ENCODE data around the gene ATP8B4. TPM values are rescaled to one million over a fixed set of nuclear protein-coding genes. Genes with fewer than 3 reads are reported as not detected.

Gene ATP8B4
- total and polyA plus RNA-seq, 12 donors, result 2.1 to 23.9 (median 4.9) TPM

DNA sequence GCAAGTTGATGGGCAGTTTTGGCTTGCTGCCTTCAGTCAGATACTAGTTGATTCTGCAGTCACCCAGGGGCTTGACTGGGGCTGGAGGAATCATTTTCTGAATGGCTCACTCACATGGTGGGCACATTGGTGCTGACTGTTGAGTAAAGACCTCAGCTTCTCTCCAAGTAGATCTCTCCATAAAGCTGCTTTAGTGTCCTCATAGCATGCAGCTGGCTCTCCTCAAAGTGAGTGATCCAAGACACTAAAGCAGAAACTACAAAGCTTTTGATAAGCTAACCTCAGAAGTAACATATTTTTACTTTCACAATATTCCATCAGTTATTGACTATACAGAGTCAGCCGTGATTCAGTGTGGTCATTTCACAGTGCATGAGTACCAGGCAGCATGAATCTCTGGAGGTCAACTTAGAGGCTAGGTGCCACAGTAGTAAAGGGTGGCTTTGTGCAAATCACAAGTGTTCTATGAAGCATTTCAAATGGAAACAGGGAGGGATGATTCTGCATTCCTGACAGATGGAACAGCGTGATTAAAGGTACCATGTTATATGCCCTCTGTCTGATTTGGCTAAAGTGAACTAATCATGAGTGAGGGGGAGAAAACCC, 24.3 kb upstream of the ATP8B4 start:
- no peak for DNase-seq
- 80 to 96% (median 93%) methylated on average over 2 of the region's 2 CpGs for WGBS, 4 donors
- Histone ChIP-seq H3K4me1 (replicated peaks in 1 of 2) (no peaks in the 10 kb centered on the region), H3K27ac (no peak overlapping the region), H3K4me3 (no peak overlapping the region), H3K36me3 (replicated peaks in 1 of 2) (no peaks in the 10 kb centered on the region), H3K27me3 (no peaks in the 10 kb centered on the region), H3K9me3 (replicated peaks in 1 of 3) (no peaks in the 10 kb centered on the region)
- intact Hi-C loops (cut with DNase I), result loop anchor here in 1 of 2 donors (5.0 to 10.0 kb wide), 2 partner anchors 171 to 1281 kb away; no protein-coding TSS in a partner anchor
- no peak for TF ChIP-seq POLR2A (IDR thresholded peaks at IDR 0.05)
- TF ChIP-seq, protein P1, sequence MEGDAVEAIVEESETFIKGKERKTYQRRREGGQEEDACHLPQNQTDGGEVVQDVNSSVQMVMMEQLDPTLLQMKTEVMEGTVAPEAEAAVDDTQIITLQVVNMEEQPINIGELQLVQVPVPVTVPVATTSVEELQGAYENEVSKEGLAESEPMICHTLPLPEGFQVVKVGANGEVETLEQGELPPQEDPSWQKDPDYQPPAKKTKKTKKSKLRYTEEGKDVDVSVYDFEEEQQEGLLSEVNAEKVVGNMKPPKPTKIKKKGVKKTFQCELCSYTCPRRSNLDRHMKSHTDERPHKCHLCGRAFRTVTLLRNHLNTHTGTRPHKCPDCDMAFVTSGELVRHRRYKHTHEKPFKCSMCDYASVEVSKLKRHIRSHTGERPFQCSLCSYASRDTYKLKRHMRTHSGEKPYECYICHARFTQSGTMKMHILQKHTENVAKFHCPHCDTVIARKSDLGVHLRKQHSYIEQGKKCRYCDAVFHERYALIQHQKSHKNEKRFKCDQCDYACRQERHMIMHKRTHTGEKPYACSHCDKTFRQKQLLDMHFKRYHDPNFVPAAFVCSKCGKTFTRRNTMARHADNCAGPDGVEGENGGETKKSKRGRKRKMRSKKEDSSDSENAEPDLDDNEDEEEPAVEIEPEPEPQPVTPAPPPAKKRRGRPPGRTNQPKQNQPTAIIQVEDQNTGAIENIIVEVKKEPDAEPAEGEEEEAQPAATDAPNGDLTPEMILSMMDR (IDR thresholded peaks at IDR 0.05), result no peak

DNA sequence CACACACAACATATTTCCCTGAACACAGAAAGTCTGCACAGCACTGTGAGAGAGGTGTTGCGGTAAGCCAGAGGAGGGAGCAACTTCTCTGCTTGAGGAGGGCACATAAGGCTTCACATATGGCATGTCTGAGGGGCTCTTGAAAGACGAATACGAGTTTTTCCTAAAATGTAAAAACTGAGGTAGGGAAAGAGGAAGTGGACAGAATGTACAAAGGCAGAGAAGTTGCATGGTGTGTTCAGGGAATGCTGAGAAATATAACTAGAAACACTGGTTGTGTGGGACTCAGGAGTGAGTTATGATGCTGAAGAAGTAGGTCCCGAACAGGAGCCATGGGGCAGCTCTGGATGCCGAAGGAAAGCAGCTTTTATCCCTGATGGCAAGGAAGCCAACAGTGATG, 22.8 kb upstream of the ATP8B4 start:
- Histone ChIP-seq H3K4me1 (replicated peaks in 1 of 2) (no peaks in the 10 kb centered on the region), H3K27me3 (no peaks in the 10 kb centered on the region), H3K4me3 (no peak overlapping the region), H3K9me3 (replicated peaks in 1 of 3) (no peaks in the 10 kb centered on the region), H3K36me3 (replicated peaks in 1 of 2) (no peaks in the 10 kb centered on the region), H3K27ac (no peak overlapping the region)
- TF ChIP-seq, protein P1 (IDR thresholded peaks at IDR 0.05), result no peak
- no peak for TF ChIP-seq POLR2A (IDR thresholded peaks at IDR 0.05)
- intact Hi-C loops (cut with DNase I), result loop anchor here in 1 of 2 donors (5.0 to 10.0 kb wide), 2 partner anchors 173 to 1280 kb away; no protein-coding TSS in a partner anchor
- WGBS, 4 donors, result 79 to 88% (median 83%) methylated on average over 5 of the region's 5 CpGs
- DNase-seq, result no peak

DNA sequence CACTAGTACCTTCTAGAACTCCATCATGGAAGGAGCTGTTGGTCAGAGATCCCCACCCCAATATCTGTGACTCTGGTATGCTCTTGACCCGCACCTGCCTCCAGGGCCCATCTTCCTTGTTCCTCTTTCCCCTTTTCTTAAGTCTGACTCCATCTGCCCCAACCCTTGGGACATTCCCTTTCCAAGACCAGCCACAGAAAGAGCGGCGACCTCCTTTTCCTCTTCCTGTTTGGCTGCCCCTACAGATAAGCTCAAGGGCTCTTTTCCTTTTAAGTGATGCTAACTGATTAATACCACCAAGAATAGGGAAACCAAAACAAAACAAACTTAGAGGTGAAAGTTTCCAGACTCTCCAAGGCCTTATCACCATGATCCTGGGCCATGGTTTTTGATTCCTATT, 21.9 kb upstream of the ATP8B4 start:
- Histone ChIP-seq H3K27me3 (no peaks in the 10 kb centered on the region), H3K4me1 (replicated peaks in 1 of 2) (no peaks in the 10 kb centered on the region), H3K36me3 (replicated peaks in 1 of 2) (no peaks in the 10 kb centered on the region), H3K27ac (no peak overlapping the region), H3K4me3 (no peak overlapping the region), H3K9me3 (replicated peaks in 1 of 3) (no peaks in the 10 kb centered on the region)
- no peak for TF ChIP-seq POLR2A (IDR thresholded peaks at IDR 0.05)
- TF ChIP-seq, protein P1 (IDR thresholded peaks at IDR 0.05), result no peak
- no peak for DNase-seq
- WGBS, 4 donors, result 69 to 85% (median 77%) methylated on average over 3 of the region's 3 CpGs
- intact Hi-C loops (cut with DNase I), result loop anchor here in 1 of 2 donors (5.0 to 10.0 kb wide), 2 partner anchors 174 to 1279 kb away; no protein-coding TSS in a partner anchor

DNA sequence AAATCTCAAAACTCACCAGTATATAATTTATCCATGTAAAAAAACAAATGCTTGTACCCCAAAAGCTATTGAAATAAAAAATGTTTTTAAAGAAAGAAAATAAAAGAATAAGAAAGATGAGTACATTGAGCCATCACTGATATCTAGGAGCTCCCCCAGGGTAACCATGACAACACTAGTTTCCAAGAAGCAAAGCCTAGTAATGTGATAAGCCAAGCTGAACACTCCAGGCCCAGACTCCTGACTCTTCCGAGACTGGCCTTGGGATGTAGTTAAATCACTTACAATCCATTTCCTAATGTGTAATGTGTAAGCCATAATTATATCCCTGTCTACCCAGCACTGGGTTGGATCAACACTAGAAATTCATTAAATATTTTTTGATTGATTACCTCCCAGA, 21.1 kb upstream of the ATP8B4 start:
- intact Hi-C loops (cut with DNase I), result loop anchor here in 1 of 2 donors (5.0 to 10.0 kb wide), 2 partner anchors 175 to 1278 kb away; no protein-coding TSS in a partner anchor
- Histone ChIP-seq H3K4me3 (no peak overlapping the region), H3K27ac (no peak overlapping the region), H3K9me3 (replicated peaks in 1 of 3) (no peaks in the 10 kb centered on the region), H3K36me3 (replicated peaks in 1 of 2) (no peaks in the 10 kb centered on the region), H3K4me1 (replicated peaks in 1 of 2) (no peaks in the 10 kb centered on the region), H3K27me3 (no peaks in the 10 kb centered on the region)
- 0 to 5% (median 1%) methylated on average over 1 of the region's 1 CpG for WGBS, 4 donors
- TF ChIP-seq POLR2A (IDR thresholded peaks at IDR 0.05), result no peak
- TF ChIP-seq, protein P1 (IDR thresholded peaks at IDR 0.05), result no peak
- DNase-seq, result no peak
